ENCODE results near the gene PARP12. TPM values are rescaled to one million over a fixed set of nuclear protein-coding genes. Genes with fewer than 3 reads are reported as not detected.

Gene PARP12
- total and polyA plus RNA-seq, 9 donors = 15.7 to 43.5 (median 23.2) TPM

DNA sequence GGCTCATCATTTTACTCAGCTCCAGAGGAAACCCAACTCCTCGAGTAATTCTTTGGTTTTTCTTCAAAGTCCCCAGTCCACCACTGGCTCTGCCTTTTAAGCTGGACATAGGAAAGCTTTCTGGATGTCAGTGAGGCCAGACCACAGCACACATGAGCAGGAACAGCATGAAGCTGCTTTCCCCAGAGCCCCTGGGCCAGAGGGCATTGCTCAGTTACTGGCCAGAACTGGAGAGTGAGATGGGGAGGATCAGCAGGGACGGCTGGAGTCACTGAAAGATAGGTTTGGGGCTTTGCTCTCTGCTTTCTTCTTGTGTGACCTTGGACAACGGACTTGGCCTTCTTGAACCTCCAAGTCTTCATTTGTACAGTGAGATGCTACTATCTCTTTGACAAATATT is 43.1 kb downstream of the PARP12 start:
- no peak for DNase-seq
- Histone ChIP-seq H3K4me3 (no peak overlapping the region), H3K27me3 (no peaks in the 10 kb centered on the region), H3K4me1 (ENCODE audit: insufficient read depth) (peaks cover 1% of the 10 kb centered on the region), H3K27ac (no peak overlapping the region), H3K36me3 (no peaks in the 10 kb centered on the region), H3K9me3 (no peaks in the 10 kb centered on the region)
- intact Hi-C loops (cut with DNase I) = loop anchor here in 1 of 4 donors (1.0 kb wide), 1 partner anchor 22 kb away; no protein-coding TSS in a partner anchor
- WGBS, 3 donors = 49 to 72% (median 67%) methylated on average over 3 of the region's 3 CpGs
- TF ChIP-seq, protein P1, sequence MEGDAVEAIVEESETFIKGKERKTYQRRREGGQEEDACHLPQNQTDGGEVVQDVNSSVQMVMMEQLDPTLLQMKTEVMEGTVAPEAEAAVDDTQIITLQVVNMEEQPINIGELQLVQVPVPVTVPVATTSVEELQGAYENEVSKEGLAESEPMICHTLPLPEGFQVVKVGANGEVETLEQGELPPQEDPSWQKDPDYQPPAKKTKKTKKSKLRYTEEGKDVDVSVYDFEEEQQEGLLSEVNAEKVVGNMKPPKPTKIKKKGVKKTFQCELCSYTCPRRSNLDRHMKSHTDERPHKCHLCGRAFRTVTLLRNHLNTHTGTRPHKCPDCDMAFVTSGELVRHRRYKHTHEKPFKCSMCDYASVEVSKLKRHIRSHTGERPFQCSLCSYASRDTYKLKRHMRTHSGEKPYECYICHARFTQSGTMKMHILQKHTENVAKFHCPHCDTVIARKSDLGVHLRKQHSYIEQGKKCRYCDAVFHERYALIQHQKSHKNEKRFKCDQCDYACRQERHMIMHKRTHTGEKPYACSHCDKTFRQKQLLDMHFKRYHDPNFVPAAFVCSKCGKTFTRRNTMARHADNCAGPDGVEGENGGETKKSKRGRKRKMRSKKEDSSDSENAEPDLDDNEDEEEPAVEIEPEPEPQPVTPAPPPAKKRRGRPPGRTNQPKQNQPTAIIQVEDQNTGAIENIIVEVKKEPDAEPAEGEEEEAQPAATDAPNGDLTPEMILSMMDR (IDR thresholded peaks at IDR 0.05) = no peak
- no peak for TF ChIP-seq EP300 (IDR thresholded peaks at IDR 0.05)
- no peak for TF ChIP-seq POLR2A (IDR thresholded peaks at IDR 0.05)

DNA sequence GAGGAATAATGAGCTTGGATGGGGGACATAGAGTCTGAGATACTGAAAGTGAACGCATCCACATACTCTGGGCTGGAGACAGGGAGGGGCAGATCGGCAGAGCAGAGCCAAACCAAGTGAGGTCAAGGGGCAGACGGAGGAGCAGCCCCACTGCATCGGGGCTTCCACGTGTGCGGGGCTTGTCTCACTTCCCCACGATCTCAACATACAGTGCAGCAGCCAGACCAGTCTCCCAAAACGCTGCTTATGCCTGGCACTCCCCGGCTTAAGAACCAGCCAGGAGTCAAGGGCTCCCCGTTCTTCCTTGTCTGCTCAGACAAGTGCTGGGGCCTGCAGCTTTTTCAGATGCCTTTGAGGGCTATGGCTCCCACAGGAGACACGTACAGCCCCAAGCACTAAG is 43.6 kb downstream of the PARP12 start:
- H3K4me3 ChIP-seq = no peak overlapping the region
- no peaks in the 10 kb centered on the region for H3K9me3 ChIP-seq
- TF ChIP-seq, protein P1 (IDR thresholded peaks at IDR 0.05) = no peak
- no peak for TF ChIP-seq POLR2A (IDR thresholded peaks at IDR 0.05)
- no peak for TF ChIP-seq EP300 (IDR thresholded peaks at IDR 0.05)
- H3K27me3 ChIP-seq = no peaks in the 10 kb centered on the region
- no peak for DNase-seq
- H3K4me1 ChIP-seq (ENCODE audit: insufficient read depth) = peaks cover 1% of the 10 kb centered on the region
- no peak overlapping the region for H3K27ac ChIP-seq
- WGBS, 3 donors = 15 to 17% (median 16%) methylated on average over 11 of the region's 11 CpGs
- intact Hi-C loops (cut with DNase I) = loop anchor here in 1 of 4 donors (1.0 kb wide), 1 partner anchor 22 kb away; no protein-coding TSS in a partner anchor
- H3K36me3 ChIP-seq = no peaks in the 10 kb centered on the region

DNA sequence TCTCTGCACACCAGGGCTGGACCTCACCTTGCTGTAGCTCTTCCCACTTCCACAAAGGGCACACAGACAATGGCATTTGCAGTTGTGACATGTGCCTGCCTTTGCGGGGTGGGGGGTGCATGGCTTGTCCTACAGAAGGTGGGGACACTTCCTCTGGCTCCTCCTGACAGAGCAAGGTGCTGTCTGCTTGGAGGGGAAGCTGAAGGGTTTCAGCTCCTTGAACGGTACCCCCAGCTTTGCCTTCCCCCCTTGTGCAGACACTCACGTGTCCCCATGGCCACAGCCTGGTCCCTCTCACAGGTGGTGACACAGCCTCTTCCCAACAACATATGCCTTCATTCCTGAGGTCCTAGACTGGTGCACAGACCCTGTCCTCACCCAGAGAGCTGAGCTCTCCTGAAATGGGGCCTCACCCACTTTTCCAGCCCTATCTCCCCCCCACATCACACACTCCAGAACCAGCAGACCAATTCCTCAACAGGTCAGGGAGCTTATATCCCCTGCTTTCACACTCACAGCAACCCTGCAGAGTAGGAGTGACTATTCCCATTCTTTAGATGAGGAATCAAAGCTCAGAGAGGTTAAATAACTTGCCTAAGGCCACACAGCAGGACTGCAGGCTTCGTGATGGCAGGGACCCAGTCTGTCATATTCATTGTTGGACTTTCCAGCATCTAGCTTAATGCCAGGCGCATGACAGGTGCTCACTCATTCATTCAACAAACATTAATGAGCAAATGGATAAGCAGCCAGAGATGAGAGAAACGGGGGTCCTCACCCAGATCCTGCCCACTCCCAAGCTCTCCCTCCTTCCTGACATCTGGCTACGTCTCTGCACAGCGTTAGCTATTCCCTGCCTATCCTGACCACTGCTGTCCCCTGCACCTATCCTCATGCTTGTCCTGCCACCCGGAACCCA is 44.4 kb downstream of the PARP12 start:
- intact Hi-C loops (cut with DNase I) = loop anchor here in 1 of 4 donors (1.0 kb wide), 1 partner anchor 23 kb away; no protein-coding TSS in a partner anchor
- H3K36me3 ChIP-seq = no peaks in the 10 kb centered on the region
- H3K27me3 ChIP-seq = no peaks in the 10 kb centered on the region
- no peak overlapping the region for H3K27ac ChIP-seq
- H3K9me3 ChIP-seq = no peaks in the 10 kb centered on the region
- no peak for DNase-seq
- WGBS, 3 donors = 70 to 74% (median 72%) methylated on average over 9 of the region's 9 CpGs
- TF ChIP-seq, protein P1 (IDR thresholded peaks at IDR 0.05) = no peak
- no peak for TF ChIP-seq EP300 (IDR thresholded peaks at IDR 0.05)
- TF ChIP-seq POLR2A (IDR thresholded peaks at IDR 0.05) = no peak
- H3K4me3 ChIP-seq = no peak overlapping the region
- H3K4me1 ChIP-seq (ENCODE audit: insufficient read depth) = peaks cover 1% of the 10 kb centered on the region

DNA sequence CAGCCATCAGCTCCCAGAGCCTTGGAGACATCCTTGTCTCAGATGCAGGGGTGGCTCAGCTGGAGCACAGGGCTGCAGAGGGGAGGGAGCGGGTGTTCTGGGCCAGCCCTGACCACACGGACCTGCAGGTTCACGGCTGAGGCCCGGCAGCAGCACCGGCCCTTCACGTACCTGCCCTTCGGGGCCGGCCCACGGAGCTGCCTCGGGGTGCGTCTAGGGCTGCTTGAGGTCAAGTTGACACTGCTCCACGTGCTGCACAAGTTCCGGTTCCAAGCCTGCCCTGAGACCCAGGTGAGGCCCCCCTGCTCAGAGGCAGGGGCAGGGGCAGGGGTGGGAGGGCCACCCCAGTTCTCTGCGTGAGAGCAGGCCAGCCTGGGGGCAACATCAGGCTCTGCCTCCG is 45.2 kb downstream of the PARP12 start:
- Histone ChIP-seq H3K27ac (no peak overlapping the region), H3K9me3 (no peaks in the 10 kb centered on the region), H3K4me3 (no peak overlapping the region), H3K4me1 (ENCODE audit: insufficient read depth) (peaks cover 1% of the 10 kb centered on the region), H3K27me3 (no peaks in the 10 kb centered on the region), H3K36me3 (no peaks in the 10 kb centered on the region)
- intact Hi-C loops (cut with DNase I) = no loop called here
- DNase-seq = no peak
- WGBS, 3 donors = 64 to 73% (median 65%) methylated on average over 15 of the region's 15 CpGs
- TF ChIP-seq POLR2A (IDR thresholded peaks at IDR 0.05) = no peak
- TF ChIP-seq EP300 (IDR thresholded peaks at IDR 0.05) = no peak
- TF ChIP-seq, protein P1 (IDR thresholded peaks at IDR 0.05) = no peak

All from ovary (tissue), 9 donors.